ENCODE results near the gene GTF2H1.

The GTF2H1 gene

DNA sequence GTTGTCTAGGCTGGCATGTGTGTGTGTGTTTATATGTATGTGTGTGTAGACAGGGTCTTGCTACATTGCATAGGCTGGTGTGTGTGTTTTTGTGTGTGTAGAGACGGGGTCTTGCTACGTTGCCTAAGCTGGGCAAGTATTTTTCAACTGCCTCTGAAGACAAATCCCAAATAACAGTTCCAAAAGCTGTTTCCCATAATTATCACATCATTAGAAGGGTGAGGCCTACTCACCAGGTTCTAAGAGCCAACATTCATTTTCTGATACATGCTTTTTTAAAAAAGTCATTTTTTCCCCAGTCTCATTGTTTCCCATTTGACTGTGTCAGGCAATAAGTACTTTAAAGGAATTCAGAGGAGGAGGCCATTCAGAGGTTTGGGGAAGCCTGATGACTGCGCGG is 33.5 kb upstream of the GTF2H1 start:
- no peak for DNase-seq
- TF ChIP-seq, protein P1, sequence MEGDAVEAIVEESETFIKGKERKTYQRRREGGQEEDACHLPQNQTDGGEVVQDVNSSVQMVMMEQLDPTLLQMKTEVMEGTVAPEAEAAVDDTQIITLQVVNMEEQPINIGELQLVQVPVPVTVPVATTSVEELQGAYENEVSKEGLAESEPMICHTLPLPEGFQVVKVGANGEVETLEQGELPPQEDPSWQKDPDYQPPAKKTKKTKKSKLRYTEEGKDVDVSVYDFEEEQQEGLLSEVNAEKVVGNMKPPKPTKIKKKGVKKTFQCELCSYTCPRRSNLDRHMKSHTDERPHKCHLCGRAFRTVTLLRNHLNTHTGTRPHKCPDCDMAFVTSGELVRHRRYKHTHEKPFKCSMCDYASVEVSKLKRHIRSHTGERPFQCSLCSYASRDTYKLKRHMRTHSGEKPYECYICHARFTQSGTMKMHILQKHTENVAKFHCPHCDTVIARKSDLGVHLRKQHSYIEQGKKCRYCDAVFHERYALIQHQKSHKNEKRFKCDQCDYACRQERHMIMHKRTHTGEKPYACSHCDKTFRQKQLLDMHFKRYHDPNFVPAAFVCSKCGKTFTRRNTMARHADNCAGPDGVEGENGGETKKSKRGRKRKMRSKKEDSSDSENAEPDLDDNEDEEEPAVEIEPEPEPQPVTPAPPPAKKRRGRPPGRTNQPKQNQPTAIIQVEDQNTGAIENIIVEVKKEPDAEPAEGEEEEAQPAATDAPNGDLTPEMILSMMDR (IDR thresholded peaks at IDR 0.05), result no peak
- Mint-ChIP-seq H3K4me3 (no peak overlapping the region), H3K9me3 (no peaks in the 10 kb centered on the region), H3K27ac (peak overlapping the region; percentile 39), H3K4me1 (no peaks in the 10 kb centered on the region), H3K36me3 (ENCODE audit: low read depth) (peaks cover 41% of the 10 kb centered on the region), H3K27me3 (ENCODE audit: low read depth, poor library complexity) (no peaks in the 10 kb centered on the region)

DNA sequence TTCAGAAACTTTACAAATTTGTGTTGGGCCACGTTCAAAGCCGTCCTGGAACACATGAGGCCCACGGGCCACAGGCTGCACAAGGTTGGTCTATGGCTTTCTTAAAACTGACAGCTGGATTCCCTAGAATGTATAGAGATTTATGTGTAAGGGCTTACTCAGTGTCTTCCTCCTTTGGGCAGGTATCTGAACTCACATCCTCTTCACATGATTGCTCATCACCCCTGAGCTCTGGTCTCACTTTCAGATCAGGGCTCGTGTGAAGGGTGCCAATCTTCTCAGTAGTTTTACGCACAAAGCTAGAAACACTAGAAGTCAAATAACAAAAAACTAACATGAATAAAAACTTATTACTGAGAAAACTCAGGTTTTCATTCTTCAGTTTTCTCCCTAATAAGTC is 27.5 kb upstream of the GTF2H1 start:
- H3K27ac Mint-ChIP-seq, result no peak overlapping the region
- no peaks in the 10 kb centered on the region for H3K27me3 Mint-ChIP-seq (ENCODE audit: low read depth, poor library complexity)
- no peaks in the 10 kb centered on the region for H3K4me1 Mint-ChIP-seq
- no peak for DNase-seq
- TF ChIP-seq, protein P1 (IDR thresholded peaks at IDR 0.05), result no peak
- no peaks in the 10 kb centered on the region for H3K9me3 Mint-ChIP-seq
- peaks cover 71% of the 10 kb centered on the region for H3K36me3 Mint-ChIP-seq (ENCODE audit: low read depth)
- no peak overlapping the region for H3K4me3 Mint-ChIP-seq

DNA sequence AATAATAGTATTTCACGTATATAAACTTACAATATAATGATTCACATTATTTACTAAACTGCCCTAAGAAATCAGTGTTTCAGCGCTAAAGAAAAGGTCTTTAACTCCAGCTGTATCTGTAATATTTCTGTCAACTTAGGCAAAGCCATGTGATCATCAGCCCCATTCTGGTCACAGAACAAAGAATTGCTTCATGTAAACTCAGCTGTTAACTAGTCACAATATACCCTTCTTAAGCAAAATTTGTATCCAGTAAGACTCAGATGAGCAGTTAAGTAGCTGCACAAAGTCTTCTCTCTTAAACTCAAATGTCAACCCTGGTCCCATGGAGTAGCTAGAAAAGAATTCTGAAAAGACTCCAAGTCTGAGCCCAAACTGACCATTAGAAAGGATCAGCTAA is 27.1 kb upstream of the GTF2H1 start:
- no peak for DNase-seq
- H3K36me3 Mint-ChIP-seq (ENCODE audit: low read depth), result peaks cover 71% of the 10 kb centered on the region
- no peaks in the 10 kb centered on the region for H3K4me1 Mint-ChIP-seq

DNA sequence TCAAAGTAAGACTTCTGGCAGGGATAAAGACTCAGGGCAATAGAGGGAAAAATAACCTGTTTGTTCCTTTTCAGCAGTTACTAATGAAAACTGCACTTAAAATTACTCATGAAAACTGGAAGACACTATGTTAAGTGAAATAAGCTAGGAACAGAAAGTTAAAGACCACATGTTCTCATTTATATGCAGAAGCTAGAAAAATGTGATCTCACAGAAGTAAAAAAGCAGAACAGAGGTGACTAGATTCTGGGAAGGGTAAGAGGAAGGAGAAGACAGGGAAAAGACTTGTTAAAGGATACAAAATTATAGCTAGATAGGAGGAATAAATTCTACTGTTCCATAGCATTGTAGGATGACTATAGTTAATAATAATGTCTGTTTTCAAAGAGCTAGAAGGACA is 22.6 kb upstream of the GTF2H1 start:
- TF ChIP-seq, protein P1 (IDR thresholded peaks at IDR 0.05), result no peak
- DNase-seq, result no peak
- Mint-ChIP-seq H3K4me1 (no peaks in the 10 kb centered on the region), H3K9me3 (no peaks in the 10 kb centered on the region), H3K27me3 (ENCODE audit: low read depth, poor library complexity) (no peaks in the 10 kb centered on the region), H3K27ac (peak overlapping the region; percentile 38), H3K4me3 (no peak overlapping the region), H3K36me3 (ENCODE audit: low read depth) (peaks cover 64% of the 10 kb centered on the region)

More for the DNA sequence above, 27.1 kb upstream of the GTF2H1 start:
- Mint-ChIP-seq H3K27me3 (ENCODE audit: low read depth, poor library complexity) (no peaks in the 10 kb centered on the region), H3K4me3 (no peak overlapping the region), H3K9me3 (no peaks in the 10 kb centered on the region), H3K27ac (no peak overlapping the region)
- TF ChIP-seq, protein P1 (IDR thresholded peaks at IDR 0.05), result no peak

DNA sequence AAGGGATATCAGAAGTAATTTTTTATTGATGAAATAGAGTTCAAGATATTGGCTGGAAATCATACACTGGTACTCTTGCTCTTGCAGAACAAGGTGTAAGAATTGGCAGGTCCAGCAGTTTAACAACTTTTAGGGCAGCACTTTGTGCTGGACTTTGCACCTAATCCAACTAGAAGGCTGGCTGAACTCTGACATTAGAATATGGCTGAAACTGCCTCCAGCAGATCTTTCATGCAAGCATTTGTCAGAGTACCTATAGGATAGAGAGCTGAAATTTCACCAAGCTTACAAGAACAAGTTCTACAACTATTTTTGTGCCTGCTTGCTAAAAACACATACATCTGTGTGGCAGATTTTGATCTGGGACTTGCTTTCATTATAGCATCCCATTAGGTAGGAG is 17.6 kb upstream of the GTF2H1 start:
- H3K36me3 Mint-ChIP-seq (ENCODE audit: low read depth), result peaks cover 56% of the 10 kb centered on the region
- no peaks in the 10 kb centered on the region for H3K4me1 Mint-ChIP-seq
- DNase-seq, result no peak
- H3K27ac Mint-ChIP-seq, result no peak overlapping the region
- H3K27me3 Mint-ChIP-seq (ENCODE audit: low read depth, poor library complexity), result no peaks in the 10 kb centered on the region
- TF ChIP-seq, protein P1 (IDR thresholded peaks at IDR 0.05), result no peak
- no peaks in the 10 kb centered on the region for H3K9me3 Mint-ChIP-seq
- H3K4me3 Mint-ChIP-seq, result no peak overlapping the region

DNA sequence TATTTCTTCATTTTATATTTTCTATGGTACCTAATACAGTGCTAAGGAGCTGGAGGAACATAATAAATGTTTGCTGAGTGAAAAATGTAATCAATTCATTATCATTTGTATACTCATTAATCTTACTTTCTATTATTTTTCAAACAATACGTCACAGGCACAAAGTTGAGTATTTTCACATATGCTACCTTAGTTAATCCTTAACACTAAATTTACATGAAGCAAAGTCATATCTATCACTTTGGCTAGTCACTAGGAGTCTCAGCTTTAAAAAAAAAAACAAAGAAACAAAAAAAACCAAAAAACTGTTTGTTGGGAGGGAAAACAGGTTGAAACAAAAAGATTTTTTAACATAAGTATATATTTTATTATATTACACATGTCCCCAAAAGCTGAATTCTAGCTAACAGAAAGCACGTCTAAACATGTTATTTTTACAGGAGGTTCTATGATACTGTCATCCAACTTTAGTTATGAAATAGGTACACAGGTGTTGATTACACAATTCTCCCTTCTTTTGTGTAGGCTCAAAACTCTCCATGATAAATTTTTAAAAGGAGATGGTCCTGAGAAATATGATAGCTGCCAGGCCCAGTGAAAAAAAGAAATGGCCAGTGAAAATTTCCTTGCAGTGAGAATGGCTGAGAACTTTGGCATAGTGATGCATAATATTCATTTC is 14.8 kb upstream of the GTF2H1 start:
- H3K9me3 Mint-ChIP-seq, result no peaks in the 10 kb centered on the region

More for the DNA sequence above, 14.8 kb upstream of the GTF2H1 start:
- Mint-ChIP-seq H3K36me3 (ENCODE audit: low read depth) (peaks cover 40% of the 10 kb centered on the region), H3K4me3 (no peak overlapping the region), H3K27me3 (ENCODE audit: low read depth, poor library complexity) (no peaks in the 10 kb centered on the region), H3K27ac (no peak overlapping the region), H3K4me1 (no peaks in the 10 kb centered on the region)
- DNase-seq, result no peak
- TF ChIP-seq, protein P1 (IDR thresholded peaks at IDR 0.05), result no peak

Data from nephron progenitor cell (in vitro differentiated cells).